B cell (primary cell): ENCODE results near the gene RFX8. TPM values are rescaled to one million over a fixed set of nuclear protein-coding genes. Genes with fewer than 3 reads are reported as not detected.
A peak's percentile ranks its signal among the peaks of the same experiment; 100 is the strongest.

Experiments
- ATAC-seq: fragments of 200-7000 bp; cut with Tn5 transposase; one replicate; pipeline ENCODE4 v1.10.0; 2021; ENCODE audit warnings: low read depth, mild to moderate bottlenecking, moderate number of reproducible peaks, moderate library complexity
- CTCF ChIA-PET: fragments of 350-600 bp; sonication (Branson Sonifier 250); formaldehyde crosslinking; loops from one replicate; lab custom pipeline; 2021; ENCODE audit warnings: antibody characterized with exemption, inconsistent platforms; lab: Charles Lee
- POLR2A ChIA-PET: fragments of 350-600 bp; sonication (Branson Sonifier 250); formaldehyde crosslinking; loops from one replicate; lab custom pipeline; 2021; ENCODE audit warnings: antibody characterized with exemption; lab: Charles Lee
- DNase-seq: peaks from one replicate; pipeline ENCODE4 v3.0.0; 2013
- H2AFZ ChIP-seq: 2 replicates; pipeline ENCODE4 v1.6.1; 2012; ENCODE audit warnings: mild to moderate bottlenecking, low read depth, low read length; ENCODE audit not compliant: insufficient read depth, poor library complexity, severe bottlenecking
- H3K27ac ChIP-seq, 2 donors: 1 replicate in 1 of 2; 2 replicates in 1 of 2; pipeline ENCODE4 v1.5.1; 2012 to 2013; ENCODE audit warnings: low read length in 2 of 2, mild to moderate bottlenecking in 2 of 2, moderate library complexity in 1 of 2
- H3K27me3 ChIP-seq, 4 experiments: fragments of 200-600 bp in 1 of 4; sonication (generic) in 1 of 4; replicated peaks in 1 of 4; 1 replicate in 2 of 4; 2 replicates in 2 of 4; pipeline versions ENCODE4 v1.6.1 to v1.7.0; 2013 to 2016; ENCODE audit warnings: low read length in 3 of 4, mild to moderate bottlenecking in 2 of 4, mixed read lengths in 1 of 4, moderate library complexity in 1 of 4; ENCODE audit not compliant: insufficient read depth in 4 of 4, control insufficient read depth in 3 of 4; ENCODE audit errors: control extremely low read depth in 1 of 4
- H3K36me3 ChIP-seq, 2 experiments: replicated peaks in 1 of 2; 1 replicate in 1 of 2; 2 replicates in 1 of 2; pipeline versions ENCODE4 v1.6.1 to v1.7.1; 2013; ENCODE audit warnings: low read length in 1 of 2; ENCODE audit not compliant: insufficient read depth in 2 of 2, control insufficient read depth in 1 of 2; ENCODE audit errors: control extremely low read depth in 1 of 2, extremely low read depth in 1 of 2
- H3K4me1 ChIP-seq, 2 donors: fragments of 200-600 bp in 1 of 2; sonication (generic) in 1 of 2; 1 replicate in 1 of 2; 2 replicates in 1 of 2; pipeline versions ENCODE4 v1.5.1 to v1.6.1; 2013 to 2017; ENCODE audit warnings: low read length in 2 of 2; ENCODE audit not compliant: control insufficient read depth in 2 of 2, insufficient read depth in 2 of 2
- H3K4me2 ChIP-seq: replicated peaks from 2 replicates; pipeline ENCODE3; 2012; ENCODE audit warnings: mild to moderate bottlenecking, low read depth, low read length; ENCODE audit not compliant: poor library complexity, severe bottlenecking
- H3K4me3 ChIP-seq, 5 experiments: fragments of 200-600 bp in 1 of 5; sonication (generic) in 1 of 5; 1 replicate in 3 of 5; 2 replicates in 2 of 5; pipeline versions ENCODE4 v1.5.1 to v1.7.0; 2011 to 2016; ENCODE audit warnings: low read length in 4 of 5, mild to moderate bottlenecking in 4 of 5, low read depth in 2 of 5, control low read depth in 1 of 5, moderate library complexity in 1 of 5; ENCODE audit not compliant: insufficient read depth in 1 of 5; ENCODE audit errors: control extremely low read depth in 1 of 5, extremely low read depth in 1 of 5
- H3K79me2 ChIP-seq: fragments of 200-600 bp; sonication (generic); one replicate; pipeline ENCODE4 v1.6.0; 2016; ENCODE audit warnings: low read length; ENCODE audit not compliant: control insufficient read depth, insufficient read depth
- H3K9ac ChIP-seq: fragments of 200-600 bp; sonication (generic); 2 replicates; pipeline ENCODE4 v1.6.1; 2017; ENCODE audit warnings: mild to moderate bottlenecking, low read length, moderate library complexity
- H3K9me3 ChIP-seq, 3 donors: one replicate each; pipeline versions ENCODE4 v1.6.1 to v1.7.1; 2013; ENCODE audit warnings: low read length in 2 of 3; ENCODE audit not compliant: control insufficient read depth in 2 of 3, insufficient read depth in 1 of 3; ENCODE audit errors: control extremely low read depth in 1 of 3
- H4K20me1 ChIP-seq: 2 replicates; pipeline ENCODE4 v1.6.0; 2012; ENCODE audit warnings: mild to moderate bottlenecking, low read length; ENCODE audit not compliant: insufficient read depth, control insufficient read depth, poor library complexity, severe bottlenecking
- H3K27ac Mint-ChIP-seq: one replicate; pipeline ENCODE4 v1.8.0; 2021; ENCODE audit warnings: mixed read lengths
- H3K27me3 Mint-ChIP-seq: one replicate; pipeline ENCODE4 v1.8.0; 2021; ENCODE audit warnings: mixed read lengths
- H3K4me1 Mint-ChIP-seq: one replicate; pipeline ENCODE4 v1.8.0; 2021; ENCODE audit warnings: mixed read lengths
- H3K4me3 Mint-ChIP-seq: one replicate; pipeline ENCODE4 v1.8.0; 2021; ENCODE audit warnings: mixed read lengths
- H3K9me3 Mint-ChIP-seq: one replicate; pipeline ENCODE4 v1.8.0; 2022; ENCODE audit warnings: mixed read lengths; ENCODE audit not compliant: insufficient read depth
- CTCF ChIP-seq: fragments of 200-600 bp; IDR thresholded peaks from one replicate; pipeline ENCODE4 v1.8.0; 2022; ENCODE audit warnings: antibody characterized with exemption, mild to moderate bottlenecking
- EZH2 ChIP-seq: IDR thresholded peaks from 2 replicates; pipeline ENCODE4 v1.6.1; 2012; ENCODE audit warnings: borderline replicate concordance, low read depth, mild to moderate bottlenecking, moderate library complexity, low read length; ENCODE audit not compliant: insufficient read depth, poor library complexity, severe bottlenecking
- WGBS: methylation state at CpG from one replicate; pipeline ENCODE4 v1.1.5; 2013; ENCODE audit warnings: missing lambda C conversion rate; ENCODE audit not compliant: insufficient coverage; 5-methylcytosine and 5-hydroxymethylcytosine counted together
- intact Hi-C: fragments of 100-400 bp; cut with micrococcal nuclease; formaldehyde crosslinking; loops from one replicate; pipeline ENCODE4 v1.10.0; 2022
- polyA plus RNA-seq: library from polyadenylated mRNA; depleted of rRNA; stranded (reverse); fragments of >200 nt; gene quantifications from 2 replicates; pipeline ENCODE4 v1.2.3, GENCODE V29; 2012
- total RNA-seq, 2 donors: library from RNA; stranded (reverse); fragments of 120-200 nt in 1 of 2; gene quantifications; 1 replicate in 1 of 2; 2 replicates in 1 of 2; pipeline versions ENCODE4 v1.2.3 to v1.2.4, GENCODE V29; 2013 to 2022

RFX8 gene
- total and polyA plus RNA-seq, 2 donors (not counting 1 experiment from before 2014, with no cell fraction given): not detected

- Histone ChIP-seq H3K36me3 (no peaks in the 10 kb centered on the region), H3K27ac (no peak overlapping the region), H3K4me3 (no peak overlapping the region), H3K4me2 (no peak overlapping the region), H3K27me3 (peaks cover 0 to 52% (median 19%) of the 10 kb centered on the region in 4 experiments), H3K4me1 (peaks cover 14 to 19% of the 10 kb centered on the region in 2 donors), H3K9me3 (peaks cover 0 to 7% (median 0%) of the 10 kb centered on the region in 3 donors), H3K79me2 (no peaks in the 10 kb centered on the region), H2AFZ (no peak overlapping the region), H3K9ac (no peak overlapping the region), H4K20me1 (no peaks in the 10 kb centered on the region)
- CTCF ChIA-PET: no interaction called here
- Mint-ChIP-seq H3K4me3 (no peak overlapping the region), H3K27ac (no peak overlapping the region), H3K9me3 (no peaks in the 10 kb centered on the region), H3K27me3 (peaks cover 53% of the 10 kb centered on the region), H3K4me1 (peaks cover 12% of the 10 kb centered on the region)
- DNase-seq (no peak), ATAC-seq (no peak)
- POLR2A ChIA-PET: no interaction called here
- intact Hi-C loops: no loop called here
- TF ChIP-seq EZH2 (no peak), CTCF (no peak)
- WGBS: 96% methylated on average over 4 of the region's 8 CpGs
Measured at GRCh38 chr2:101476605-101477208, 1.8 kb upstream of the RFX8 start.

GRCh38 chr2:101473911-101474701 is 806 bp downstream of the RFX8 start:
- Histone ChIP-seq H3K4me2 (peak overlapping the region; percentile 94), H3K9me3 (peaks cover 0 to 7% (median 0%) of the 10 kb centered on the region in 3 donors), H3K36me3 (no peaks in the 10 kb centered on the region), H3K79me2 (no peaks in the 10 kb centered on the region), H3K27me3 (peaks cover 0 to 46% (median 18%) of the 10 kb centered on the region in 4 experiments), H3K4me1 (peaks cover 14 to 19% of the 10 kb centered on the region in 2 donors), H4K20me1 (no peaks in the 10 kb centered on the region), H3K9ac (peak overlapping the region; percentile 60), H2AFZ (peak overlapping the region; percentile 77), H3K27ac (no peak overlapping the region), H3K4me3 (peak overlapping the region; percentile 1 to 56 (median 48))
- Mint-ChIP-seq H3K4me3 (peak overlapping the region; percentile 82), H3K4me1 (peaks cover 12% of the 10 kb centered on the region), H3K27me3 (peaks cover 44% of the 10 kb centered on the region), H3K27ac (no peak overlapping the region), H3K9me3 (no peaks in the 10 kb centered on the region)
- ChIA-PET POLR2A (interaction anchor here (0.7 kb wide), 1 partner anchor 17 kb away, joined by 9 read pairs; no protein-coding TSS in a partner anchor), CTCF (no interaction called here)
- intact Hi-C loops: no loop called here
- DNase-seq: peak; percentile 44
- peak; percentile 59 for ATAC-seq
- TF ChIP-seq CTCF (no peak), EZH2 (no peak)
- WGBS: 1% methylated on average over 92 of the region's 92 CpGs
